Fibroblast of mammary gland (primary cell): ENCODE data around the gene PRRT2.

ENCODE experiments used
- DNase-seq: peaks from one replicate; pipeline ENCODE4 v3.0.0-alpha.2; 2010; ENCODE audit warnings: low read depth
- H3K4me3 ChIP-seq: 2 replicates; pipeline ENCODE4 v1.5.1; 2011; ENCODE audit warnings: low read depth, mild to moderate bottlenecking, low read length, moderate library complexity; ENCODE audit not compliant: control insufficient read depth
- TF ChIP-seq, protein P1 (sequence below): conservative IDR thresholded peaks from 2 replicates; pipeline ENCODE4 v1.5.1; 2011; ENCODE audit warnings: low read depth, low read length, inconsistent platforms; ENCODE audit not compliant: control insufficient read depth, insufficient read depth

PRRT2 gene

DNA sequence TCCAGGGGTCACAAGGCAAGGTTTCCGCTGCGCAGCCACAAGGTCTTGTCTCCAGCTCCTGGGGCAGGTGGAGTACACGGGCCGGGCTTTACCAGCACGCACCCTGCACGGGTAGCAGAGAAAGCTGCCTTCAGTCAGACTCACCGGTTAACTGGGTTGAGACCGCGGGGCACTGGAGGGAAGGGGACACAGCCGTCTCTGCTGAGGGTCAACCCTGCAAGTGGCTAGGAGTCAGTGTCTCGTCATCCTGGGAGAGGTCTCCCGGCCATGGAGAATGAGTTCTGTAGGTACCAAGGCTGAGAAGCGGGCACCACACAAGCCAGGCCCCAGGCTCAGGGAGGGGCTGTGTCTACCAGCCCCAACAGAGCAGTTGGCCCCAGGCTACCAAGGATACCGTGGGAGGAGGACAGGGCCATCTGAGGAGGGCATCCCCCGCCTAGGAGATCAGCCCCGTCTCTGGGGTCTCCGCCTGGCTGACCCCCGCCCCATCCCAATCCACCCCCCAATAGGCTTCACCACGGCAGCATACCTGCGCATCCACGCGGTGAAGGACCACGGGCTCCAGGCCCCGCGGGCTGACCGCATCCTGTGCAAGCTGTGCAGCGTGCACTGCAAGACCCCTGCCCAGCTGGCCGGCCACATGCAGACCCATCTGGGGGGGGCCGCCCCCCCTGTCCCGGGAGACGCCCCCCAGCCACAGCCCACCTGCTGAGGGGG lies 2.8 kb upstream of the PRRT2 start:
- no peak for DNase-seq
- H3K4me3 ChIP-seq: peak overlapping the region; percentile 74
- TF ChIP-seq, protein P1, sequence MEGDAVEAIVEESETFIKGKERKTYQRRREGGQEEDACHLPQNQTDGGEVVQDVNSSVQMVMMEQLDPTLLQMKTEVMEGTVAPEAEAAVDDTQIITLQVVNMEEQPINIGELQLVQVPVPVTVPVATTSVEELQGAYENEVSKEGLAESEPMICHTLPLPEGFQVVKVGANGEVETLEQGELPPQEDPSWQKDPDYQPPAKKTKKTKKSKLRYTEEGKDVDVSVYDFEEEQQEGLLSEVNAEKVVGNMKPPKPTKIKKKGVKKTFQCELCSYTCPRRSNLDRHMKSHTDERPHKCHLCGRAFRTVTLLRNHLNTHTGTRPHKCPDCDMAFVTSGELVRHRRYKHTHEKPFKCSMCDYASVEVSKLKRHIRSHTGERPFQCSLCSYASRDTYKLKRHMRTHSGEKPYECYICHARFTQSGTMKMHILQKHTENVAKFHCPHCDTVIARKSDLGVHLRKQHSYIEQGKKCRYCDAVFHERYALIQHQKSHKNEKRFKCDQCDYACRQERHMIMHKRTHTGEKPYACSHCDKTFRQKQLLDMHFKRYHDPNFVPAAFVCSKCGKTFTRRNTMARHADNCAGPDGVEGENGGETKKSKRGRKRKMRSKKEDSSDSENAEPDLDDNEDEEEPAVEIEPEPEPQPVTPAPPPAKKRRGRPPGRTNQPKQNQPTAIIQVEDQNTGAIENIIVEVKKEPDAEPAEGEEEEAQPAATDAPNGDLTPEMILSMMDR: no peak

- DNase-seq: peak; percentile 39
- TF ChIP-seq, protein P1: no peak
- H3K4me3 ChIP-seq: peak overlapping the region; percentile 6
Observed at GRCh38 chr16:29809850-29810698, 1.9 kb upstream of the PRRT2 start.

DNA sequence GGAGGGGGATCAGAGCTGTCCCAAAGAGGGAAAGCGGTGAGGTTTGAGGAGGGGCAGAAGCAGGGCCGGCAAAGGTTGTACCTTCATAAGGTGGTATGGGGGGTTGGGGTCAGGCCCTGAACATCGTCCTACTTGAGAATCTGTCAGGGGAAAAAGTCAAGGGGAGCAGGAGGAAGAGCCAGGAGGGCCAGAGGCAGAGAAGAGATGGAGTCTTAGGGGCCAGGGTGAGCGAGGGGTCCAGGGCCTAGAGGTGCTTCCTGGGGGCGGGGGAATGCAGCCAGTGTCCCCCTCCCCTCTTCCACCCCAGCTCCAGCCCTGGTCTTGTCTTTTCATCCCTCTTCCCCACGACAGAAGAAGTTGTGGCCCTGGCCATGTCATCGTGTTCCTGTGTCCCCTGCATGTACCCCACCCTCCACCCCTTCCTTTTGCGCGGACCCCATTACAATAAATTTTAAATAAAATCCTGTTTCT lies 1.3 kb upstream of the PRRT2 start:
- H3K4me3 ChIP-seq: no peak overlapping the region
- no peak for DNase-seq
- TF ChIP-seq, protein P1: no peak

DNA sequence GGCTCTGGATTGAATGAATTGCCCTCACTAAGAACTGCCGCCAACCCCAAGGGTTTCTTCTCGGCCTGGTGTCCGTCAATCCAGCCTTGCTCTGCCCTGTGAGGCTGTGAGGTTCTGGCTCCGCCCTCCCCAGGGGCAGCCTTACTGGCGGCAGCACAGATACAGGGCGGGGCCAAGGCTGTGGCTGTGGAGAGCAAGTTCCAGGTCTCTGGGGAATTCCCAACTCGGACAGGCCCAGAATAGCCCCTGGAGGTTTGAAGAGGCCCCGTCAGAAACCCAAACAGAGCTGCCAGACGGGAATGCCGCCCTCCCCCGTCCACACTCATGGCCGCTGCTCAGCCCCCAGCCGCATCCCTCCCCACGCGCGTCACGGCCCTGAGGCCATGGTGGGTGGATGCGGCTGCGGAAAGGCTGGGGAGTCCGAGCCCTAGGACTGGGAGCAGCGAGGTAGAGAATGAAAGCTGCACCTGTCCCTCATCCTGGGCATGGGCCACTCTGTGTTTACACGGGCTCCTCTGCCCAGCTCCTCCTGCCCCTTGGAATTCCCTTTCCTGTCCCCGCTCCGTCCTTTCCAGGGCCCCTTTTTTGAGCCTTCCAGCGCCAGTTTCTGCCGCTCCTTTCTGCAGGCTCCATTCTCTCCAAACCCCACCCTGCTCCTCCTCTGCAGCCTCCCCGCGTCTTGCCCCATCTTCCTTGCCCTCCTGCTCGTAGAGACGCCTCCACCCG lies 660 bp upstream of the PRRT2 start:
- peak; percentile 97 for DNase-seq
- TF ChIP-seq, protein P1: no peak
- H3K4me3 ChIP-seq: peak overlapping the region; percentile 44

DNA sequence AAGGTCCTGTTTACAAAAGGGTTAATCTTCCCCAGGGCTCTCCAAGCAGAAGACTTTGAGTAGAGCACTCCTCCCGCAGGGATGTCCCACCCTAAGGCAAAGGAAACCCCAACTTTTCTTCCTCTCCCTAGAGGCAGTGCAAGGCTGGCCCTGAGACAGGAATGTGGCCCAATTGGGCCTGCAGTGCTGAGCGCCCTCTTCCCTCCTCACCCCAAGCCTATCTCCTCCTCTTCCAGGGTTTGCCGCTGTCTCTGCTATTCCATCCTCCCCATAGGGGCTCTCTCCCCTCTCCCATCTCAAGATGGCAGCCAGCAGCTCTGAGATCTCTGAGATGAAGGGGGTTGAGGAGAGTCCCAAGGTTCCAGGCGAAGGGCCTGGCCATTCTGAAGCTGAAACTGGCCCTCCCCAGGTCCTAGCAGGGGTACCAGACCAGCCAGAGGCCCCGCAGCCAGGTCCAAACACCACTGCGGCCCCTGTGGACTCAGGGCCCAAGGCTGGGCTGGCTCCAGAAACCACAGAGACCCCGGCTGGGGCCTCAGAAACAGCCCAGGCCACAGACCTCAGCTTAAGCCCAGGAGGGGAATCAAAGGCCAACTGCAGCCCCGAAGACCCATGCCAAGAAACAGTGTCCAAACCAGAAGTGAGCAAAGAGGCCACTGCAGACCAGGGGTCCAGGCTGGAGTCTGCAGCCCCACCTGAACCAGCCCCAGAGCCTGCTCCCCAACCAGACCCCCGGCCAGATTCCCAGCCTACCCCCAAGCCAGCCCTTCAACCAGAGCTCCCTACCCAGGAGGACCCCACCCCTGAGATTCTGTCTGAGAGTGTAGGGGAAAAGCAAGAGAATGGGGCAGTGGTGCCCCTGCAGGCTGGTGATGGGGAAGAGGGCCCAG lies 1.0 kb downstream of the PRRT2 start:
- TF ChIP-seq, protein P1: no peak
- no peak for DNase-seq
- H3K4me3 ChIP-seq: peak overlapping the region; percentile 44
